ENCODE results near the gene HBG2. TPM values are rescaled to one million over a fixed set of nuclear protein-coding genes. Genes with fewer than 3 reads are reported as not detected.

Gene HBG2
- total and polyA plus RNA-seq, 9 of the 15 experiments (the other 6 are each of a cell fraction or from before 2014, with no cell fraction given) = 1,626 to 58,619 (median 10,515) TPM

GRCh38 chr11:5288108-5288905 is 33.7 kb upstream of the HBG2 start (continued):
- TF ChIP-seq ZNF740 (CRISPR knock-in tag; IDR thresholded peaks at IDR 0.05) (no peak), ZNF740 (tag; IDR thresholded peaks at IDR 0.05) (no peak), BRF2 (IDR thresholded peaks at IDR 0.05; ENCODE audit: borderline replicate concordance, insufficient read depth, insufficient read length) (no peak), RBM14 (IDR thresholded peaks at IDR 0.05; ENCODE audit: borderline replicate concordance, insufficient read depth, low read depth, low read length) (no peak), FOXP4 (CRISPR knock-in tag; IDR thresholded peaks at IDR 0.05; ENCODE audit: borderline replicate concordance) (no peak), SP1 (CRISPR knock-in tag; IDR thresholded peaks at IDR 0.05) (no peak; the same call in 1 of the 2 replicates), ZNF507 (tag; conservative IDR thresholded peaks at IDR 0.05) (no peak), ZNF280A (IDR thresholded peaks at IDR 0.05; ENCODE audit: low read depth, partially characterized antibody) (no peak), ZNF780A (CRISPR knock-in tag; IDR thresholded peaks at IDR 0.05) (no peak), ZNF324 (CRISPR knock-in tag; IDR thresholded peaks at IDR 0.05) (no peak), ZNF224 (CRISPR knock-in tag; IDR thresholded peaks at IDR 0.05) (no peak), HMGXB4 (CRISPR knock-in tag; IDR thresholded peaks at IDR 0.05) (no peak), KDM5B (IDR thresholded peaks at IDR 0.05; ENCODE audit: insufficient replicate concordance, low read depth, low read length) (no peak), HDAC6 (IDR thresholded peaks at IDR 0.05; ENCODE audit: low read depth, low read length) (no peak), GTF2E2 (tag; IDR thresholded peaks at IDR 0.05) (no peak), NR2C1 (IDR thresholded peaks at IDR 0.05) (no peak), NR2C1 (tag; IDR thresholded peaks at IDR 0.05) (no peak), PPARD (CRISPR knock-in tag; IDR thresholded peaks at IDR 0.05) (no peak), SMARCC2 (IDR thresholded peaks at IDR 0.05; ENCODE audit: low read depth) (peak; percentile 89), GABPA (tag; conservative IDR thresholded peaks at IDR 0.05; ENCODE audit: low read depth) (no peak)
